HepG2 (cell line): ENCODE data around the gene RCCD1. TPM values are rescaled to one million over a fixed set of nuclear protein-coding genes. Genes with fewer than 3 reads are reported as not detected.
A peak's percentile ranks its signal among the peaks of the same experiment; 100 is the strongest.

Source experiments
- ATAC-seq: fragments of 200-7000 bp; cut with Tn5 transposase; 3 replicates; pipeline ENCODE4 v1.9.1; 2020; ENCODE audit warnings: mild to moderate bottlenecking, moderate library complexity
- BruUV-seq: library from RNA; stranded (reverse); fragments of 400-500 nt; replicated peaks from 2 replicates; lab custom pipeline; 2021; lab: Mats Ljungman, UMichigan
- CTCF ChIA-PET: fragments of 300-600 bp; formaldehyde crosslinking; extraction: SDS; loops from one replicate; lab custom pipeline; 2021; ENCODE audit warnings: low total read pairs, inconsistent platforms, low intra/inter-chr PET ratio; lab: Yijun Ruan, JAX
- POLR2A ChIA-PET: fragments of 350-600 bp; sonication (Branson Sonifier 250); formaldehyde crosslinking; loops from one replicate; lab custom pipeline; 2020; ENCODE audit warnings: antibody characterized with exemption, inconsistent platforms; lab: Yijun Ruan, JAX
- DNase-seq: peaks from one replicate; pipeline ENCODE4 v3.0.0-alpha.2; 2015; ENCODE audit warnings: low spot score
- FAIRE-seq: peaks from 3 replicates; lab custom pipeline; 2011; peaks lifted over from hg19 to GRCh38; lab: Jason Lieb, UNC
- H2AFZ ChIP-seq: one replicate; pipeline ENCODE4 v1.6.1; 2011; ENCODE audit warnings: low read length, inconsistent platforms
- H3K27ac ChIP-seq: fragments of 300-600 bp; 3 replicates; pipeline ENCODE4 v1.8.0; 2011; ENCODE audit warnings: mixed run types, mild to moderate bottlenecking, mixed read lengths, low read length, inconsistent platforms; ENCODE audit not compliant: insufficient read depth; ENCODE audit errors: extremely low read length
- H3K27me3 ChIP-seq, 2 experiments: fragments of 200-600 bp in 1 of 2; 2 replicates in 1 of 2; 3 replicates in 1 of 2; pipeline versions ENCODE4 v1.6.0 to v1.8.0; 2011; ENCODE audit warnings: low read length in 2 of 2, mild to moderate bottlenecking in 2 of 2, moderate library complexity in 2 of 2, inconsistent platforms in 1 of 2; ENCODE audit not compliant: insufficient read depth in 2 of 2, control insufficient read depth in 1 of 2
- H3K36me3 ChIP-seq, 2 experiments: fragments of 200-600 bp in 1 of 2; replicated peaks in 1 of 2; 2 replicates in 1 of 2; 3 replicates in 1 of 2; pipeline versions ENCODE4 v1.5.1 to v1.8.0; 2011; ENCODE audit warnings: low read length in 2 of 2, inconsistent platforms in 1 of 2; ENCODE audit not compliant: insufficient read depth in 2 of 2, control insufficient read depth in 1 of 2
- H3K4me1 ChIP-seq: 2 replicates; pipeline ENCODE4 v1.5.1; 2012; ENCODE audit warnings: low read length, inconsistent platforms; ENCODE audit not compliant: insufficient read depth
- H3K4me2 ChIP-seq: 2 replicates; pipeline ENCODE4 v1.6.0; 2011; ENCODE audit warnings: low read depth, low read length, inconsistent platforms
- H3K4me3 ChIP-seq, 3 experiments: fragments of 200-600 bp in 1 of 3; sonication (generic), shearing (Covaris generic) in 1 of 3; replicated peaks in 1 of 3; 2 replicates each; pipeline ENCODE4 v1.5.1; 2011 to 2016; ENCODE audit warnings: low read length in 3 of 3, inconsistent platforms in 2 of 3, low read depth in 2 of 3, mild to moderate bottlenecking in 2 of 3, control low read depth in 1 of 3, mixed read lengths in 1 of 3; ENCODE audit not compliant: insufficient read depth in 1 of 3
- H3K79me2 ChIP-seq: one replicate; pipeline ENCODE4 v1.6.1; 2011; ENCODE audit warnings: low read length, inconsistent platforms; ENCODE audit not compliant: insufficient read depth
- H3K9ac ChIP-seq: 2 replicates; pipeline ENCODE4 v1.6.0; 2011; ENCODE audit warnings: mild to moderate bottlenecking, low read depth, low read length, inconsistent platforms; ENCODE audit not compliant: insufficient read depth
- H3K9me3 ChIP-seq: 2 replicates; pipeline ENCODE4 v1.5.1; 2012; ENCODE audit warnings: mild to moderate bottlenecking, low read length
- H4K20me1 ChIP-seq: 2 replicates; pipeline ENCODE4 v1.6.0; 2011; ENCODE audit warnings: inconsistent platforms, mild to moderate bottlenecking, low read length, moderate library complexity; ENCODE audit not compliant: insufficient read depth
- ATF3 ChIP-seq: sonication (generic); formaldehyde crosslinking; IDR thresholded peaks from 2 replicates; pipeline ENCODE4 v1.4.0; 2020; ENCODE audit warnings: missing genetic modification reagents
- BRF2 ChIP-seq: sonication (generic); formaldehyde crosslinking; IDR thresholded peaks from 2 replicates; pipeline ENCODE4 v1.8.1; 2022; ENCODE audit warnings: mild to moderate bottlenecking, missing genetic modification reagents
- CBX1 ChIP-seq: IDR thresholded peaks from one replicate; pipeline ENCODE4 v1.6.1; 2016; ENCODE audit warnings: antibody characterized with exemption, low read depth
- DR1 ChIP-seq: sonication (generic); formaldehyde crosslinking; IDR thresholded peaks from 2 replicates; pipeline ENCODE4 v1.8.0; 2021; ENCODE audit warnings: mild to moderate bottlenecking, missing genetic modification reagents, inconsistent platforms
- FOXM1 ChIP-seq: sonication (generic); formaldehyde crosslinking; IDR thresholded peaks from 2 replicates; pipeline ENCODE4 v1.5.0; 2020; ENCODE audit warnings: missing genetic modification reagents
- GATAD1 ChIP-seq: IDR thresholded peaks from 2 replicates; pipeline ENCODE4 v1.6.1; 2016; ENCODE audit warnings: missing genetic modification reagents, missing compliant biosample characterization
- HBP1 ChIP-seq: IDR thresholded peaks from 2 replicates; pipeline ENCODE4 v1.6.1; 2016; ENCODE audit warnings: low read depth, control low read depth
- NFYB ChIP-seq: sonication (generic); formaldehyde crosslinking; IDR thresholded peaks from 2 replicates; pipeline ENCODE4 v1.4.0; 2020; ENCODE audit warnings: missing genetic modification reagents
- NR1H2 ChIP-seq: sonication (generic); formaldehyde crosslinking; IDR thresholded peaks from 2 replicates; pipeline ENCODE4 v1.8.1; 2022; ENCODE audit warnings: low read depth, missing genetic modification reagents, borderline replicate concordance
- SETDB1 ChIP-seq: sonication (generic); formaldehyde crosslinking; IDR thresholded peaks from 2 replicates; pipeline ENCODE4 v1.5.1; 2020; ENCODE audit warnings: missing genetic modification reagents, mild to moderate bottlenecking, borderline replicate concordance
- SIN3B ChIP-seq: fragments of 150-350 bp; IDR thresholded peaks from 2 replicates; pipeline ENCODE4 v1.6.1; 2014; ENCODE audit warnings: low read length
- ZNF121 ChIP-seq: sonication (generic); formaldehyde crosslinking; IDR thresholded peaks from 2 replicates; pipeline ENCODE4 v1.5.0; 2020; ENCODE audit warnings: mild to moderate bottlenecking, missing genetic modification reagents
- ZNF280B ChIP-seq: sonication (generic); formaldehyde crosslinking; IDR thresholded peaks from 2 replicates; pipeline ENCODE4 v1.5.0; 2020; ENCODE audit warnings: missing genetic modification reagents, mild to moderate bottlenecking, borderline replicate concordance
- ZNF501 ChIP-seq: sonication (generic); formaldehyde crosslinking; IDR thresholded peaks from 2 replicates; pipeline ENCODE4 v1.5.1; 2020; ENCODE audit warnings: mild to moderate bottlenecking, moderate library complexity, missing genetic modification reagents
- ZNF552 ChIP-seq: sonication (generic); formaldehyde crosslinking; IDR thresholded peaks from 2 replicates; pipeline ENCODE4 v1.9.0; 2022; ENCODE audit warnings: missing genetic modification reagents, mild to moderate bottlenecking, borderline replicate concordance
- ZNF570 ChIP-seq: sonication (generic); formaldehyde crosslinking; IDR thresholded peaks from 2 replicates; pipeline ENCODE4 v1.4.0; 2020; ENCODE audit warnings: mild to moderate bottlenecking, missing genetic modification reagents, borderline replicate concordance
- ZNF670 ChIP-seq: sonication (generic); formaldehyde crosslinking; IDR thresholded peaks from 2 replicates; pipeline ENCODE4 v1.8.0; 2022; ENCODE audit warnings: mild to moderate bottlenecking, missing genetic modification reagents, borderline replicate concordance
- ZNF746 ChIP-seq: sonication (generic); formaldehyde crosslinking; IDR thresholded peaks from 2 replicates; pipeline ENCODE4 v1.8.0; 2022; ENCODE audit warnings: mild to moderate bottlenecking, missing genetic modification reagents
- ZNF850 ChIP-seq: sonication (generic); formaldehyde crosslinking; conservative IDR thresholded peaks from 2 replicates; pipeline ENCODE4 v1.9.0; 2021; ENCODE audit warnings: mild to moderate bottlenecking, missing genetic modification reagents
- WGBS: methylation state at CpG from one replicate; pipeline ENCODE4 v1.1.6; 2017; ENCODE audit warnings: low lambda C conversion rate; 5-methylcytosine and 5-hydroxymethylcytosine counted together
- in situ Hi-C: cut with HindIII; loops from 2 replicates; pipeline ENCODE4 v1.10.0; 2017; ENCODE audit warnings: low pct_unique_long_range_greater_than_20kb; ENCODE audit not compliant: extremely low pct_ligation_motif_present
- intact Hi-C: fragments of 100-400 bp; cut with micrococcal nuclease; formaldehyde crosslinking; loops from one replicate; pipeline ENCODE4 v1.10.0; 2022; ENCODE audit not compliant: unreplicated experiment
- polyA plus RNA-seq, 8 experiments: library from polyadenylated mRNA; depleted of rRNA in 3 of 8; stranded (reverse) in 7 of 8; unstranded in 1 of 8; fragments of >200 nt; fragmentation: Illumina TruSeq in 4 of 8; extraction: Trizol in 4 of 8; gene quantifications; 2 replicates each; pipeline versions ENCODE4 v1.2.1 to v1.2.3, GENCODE V29; 2011 to 2016; ENCODE audit warnings: low read depth in 4 of 8, missing spikeins in 1 of 8, mixed read lengths in 1 of 8; ENCODE audit not compliant: insufficient read depth in 1 of 8
- total RNA-seq, 5 experiments: library from RNA; depleted of rRNA; stranded (reverse); fragments of >200 nt; fragmentation: Illumina TruSeq; extraction: Trizol; gene quantifications; 2 replicates each; pipeline ENCODE4 v1.2.3, GENCODE V29; 2016; ENCODE audit warnings: low read depth in 1 of 5

The RCCD1 gene
- total and polyA plus RNA-seq, 2 of the 13 experiments (the other 11 are each of a cell fraction or from before 2014, with no cell fraction given) = 14.1 to 15.1 TPM

- H3K79me2 ChIP-seq = peaks cover 52% of the 10 kb centered on the region
- ChIA-PET POLR2A (interaction anchor here (0.7 to 1.1 kb wide), 5 partner anchors 9 to 64 kb away, joined by 3 to 5 read pairs (median 3); partner anchors contain the start of gene UNC45A), CTCF (no interaction called here)
- intact Hi-C loops = loop anchor here (10.0 kb wide), 1 partner anchor 60 kb away; the partner anchor contains the start of genes HDDC3 and UNC45A
- H3K36me3 ChIP-seq = peaks cover 5 to 16% of the 10 kb centered on the region in 2 experiments; a peak in 3 of 5 replicates
- peak within 1 kb of the TSS; percentile 86 for H3K4me2 ChIP-seq
- TSS peak; percentile 94 for BruUV-seq
- H4K20me1 ChIP-seq = no peaks in the 10 kb centered on the region; the same call in 1 of the 2 replicates
- in situ Hi-C loops = no loop called here
- no peaks in the 10 kb centered on the region for H3K27me3 ChIP-seq
- H3K4me1 ChIP-seq = peaks cover 25% of the 10 kb centered on the region
- peak within 1 kb of the TSS; percentile 96 to 100 (median 99) for H3K4me3 ChIP-seq
- H3K9me3 ChIP-seq = no peaks in the 10 kb centered on the region
- 1% methylated on average over 20 of the region's 75 CpGs for WGBS
- peak within 1 kb of the TSS; percentile 93 for H3K27ac ChIP-seq
- FAIRE-seq = peak; percentile 73
- peak within 1 kb of the TSS; percentile 88 for H2AFZ ChIP-seq
- DNase-seq = peak; percentile 95
- ATAC-seq = peak; percentile 97
- peak within 1 kb of the TSS; percentile 99 for H3K9ac ChIP-seq
- TF ChIP-seq GATAD1 (CRISPR knock-in tag) = peak; percentile 92
- no peak for TF ChIP-seq NR1H2 (CRISPR knock-in tag)
- peak; percentile 84 for TF ChIP-seq ZNF501 (CRISPR knock-in tag)
- peak; percentile 88 for TF ChIP-seq DR1 (CRISPR knock-in tag)
- TF ChIP-seq NFYB (CRISPR knock-in tag) = peak; percentile 95
- TF ChIP-seq ZNF746 = no peak; the same call in 1 of the 2 replicates
- TF ChIP-seq ZNF570 = 0 out of 2 replicates have a peak, but pooled peaks have one; percentile 46
- TF ChIP-seq ZNF850 (CRISPR knock-in tag) = no peak
- TF ChIP-seq ATF3 = peak; percentile 77
- peak; percentile 67; the same call in 1 of the 2 replicates for TF ChIP-seq BRF2 (CRISPR knock-in tag)
- no peak for TF ChIP-seq ZNF670 (CRISPR knock-in tag)
- no peak for TF ChIP-seq ZNF552 (CRISPR knock-in tag)
- TF ChIP-seq SIN3B = peak; percentile 92
- peak; percentile 89 for TF ChIP-seq HBP1 (CRISPR knock-in tag)
- TF ChIP-seq CBX1 = peak; percentile 83
- peak; percentile 72; the same call in 1 of the 2 replicates for TF ChIP-seq ZNF280B (CRISPR knock-in tag)
- TF ChIP-seq SETDB1 = no peak
- TF ChIP-seq FOXM1 (CRISPR knock-in tag) = peak; percentile 96
- no peak for TF ChIP-seq ZNF121
These were observed 40.0 kb downstream of the RCCD1 start, which contains the start of gene PRC1 for GRCh38 chr15:90994417-90995311. Gene PRC1 (minus strand): TSS chr15:90994535. CDS start chr15:90994417, 118 bp downstream.
